ENCODE results near the gene EN1.

DNA sequence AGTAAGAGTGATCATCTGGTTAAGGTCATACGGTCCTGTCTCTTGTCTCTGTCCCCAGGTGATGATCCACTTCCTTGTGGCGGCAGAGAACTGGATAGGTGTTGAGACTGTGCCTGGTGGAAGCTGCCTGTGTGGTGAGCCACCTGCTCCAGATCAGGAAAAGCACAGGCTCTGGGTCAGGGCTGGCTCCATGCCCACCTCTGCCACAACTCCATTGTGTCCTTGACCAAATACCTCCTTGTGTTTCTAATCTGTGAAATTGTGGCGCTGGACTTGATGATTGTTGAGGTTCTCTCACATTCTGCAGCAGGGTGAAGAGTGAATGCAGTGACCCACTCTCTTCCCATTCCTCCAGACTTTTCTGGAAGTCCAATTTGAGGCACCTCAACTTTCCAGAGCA, 45.7 kb upstream of the EN1 start:
- TF ChIP-seq, protein P1, sequence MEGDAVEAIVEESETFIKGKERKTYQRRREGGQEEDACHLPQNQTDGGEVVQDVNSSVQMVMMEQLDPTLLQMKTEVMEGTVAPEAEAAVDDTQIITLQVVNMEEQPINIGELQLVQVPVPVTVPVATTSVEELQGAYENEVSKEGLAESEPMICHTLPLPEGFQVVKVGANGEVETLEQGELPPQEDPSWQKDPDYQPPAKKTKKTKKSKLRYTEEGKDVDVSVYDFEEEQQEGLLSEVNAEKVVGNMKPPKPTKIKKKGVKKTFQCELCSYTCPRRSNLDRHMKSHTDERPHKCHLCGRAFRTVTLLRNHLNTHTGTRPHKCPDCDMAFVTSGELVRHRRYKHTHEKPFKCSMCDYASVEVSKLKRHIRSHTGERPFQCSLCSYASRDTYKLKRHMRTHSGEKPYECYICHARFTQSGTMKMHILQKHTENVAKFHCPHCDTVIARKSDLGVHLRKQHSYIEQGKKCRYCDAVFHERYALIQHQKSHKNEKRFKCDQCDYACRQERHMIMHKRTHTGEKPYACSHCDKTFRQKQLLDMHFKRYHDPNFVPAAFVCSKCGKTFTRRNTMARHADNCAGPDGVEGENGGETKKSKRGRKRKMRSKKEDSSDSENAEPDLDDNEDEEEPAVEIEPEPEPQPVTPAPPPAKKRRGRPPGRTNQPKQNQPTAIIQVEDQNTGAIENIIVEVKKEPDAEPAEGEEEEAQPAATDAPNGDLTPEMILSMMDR (IDR thresholded peaks at IDR 0.05) = no peak
- no peak for TF ChIP-seq POLR2AphosphoS5 (IDR thresholded peaks at IDR 0.05)
- no peak for TF ChIP-seq POLR2A (IDR thresholded peaks at IDR 0.05)

All from gastroesophageal sphincter (tissue), 3 donors.